GM21447 (cell line): ENCODE measurements around the gene EFNA5.

ENCODE experiments used
- ATAC-seq: cut with Tn5 transposase; IDR thresholded peaks from one replicate; pipeline ENCODE4 v1.9.1; 2021; ENCODE audit not compliant: unreplicated experiment

The EFNA5 gene

DNA sequence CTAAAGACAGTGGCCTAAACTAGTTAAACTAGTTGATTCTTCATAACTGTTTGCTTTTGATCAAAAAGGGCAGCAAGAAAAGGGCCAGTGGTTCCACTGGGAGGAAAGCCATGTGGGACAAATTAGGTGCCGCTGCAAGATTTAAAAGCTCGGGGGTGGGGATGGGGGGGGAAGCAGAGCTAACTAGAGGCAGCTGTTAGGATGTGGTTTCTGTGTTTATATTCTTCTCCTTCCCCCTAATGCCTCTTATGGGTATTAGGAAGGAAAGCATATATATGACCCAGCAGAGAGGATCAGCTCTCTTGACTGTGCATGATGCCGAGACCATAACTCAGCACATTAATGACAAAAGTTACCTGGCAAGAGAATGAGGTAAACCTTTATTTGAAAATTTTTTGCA, 65.7 kb downstream of the EFNA5 start:
- ATAC-seq, result no peak

DNA sequence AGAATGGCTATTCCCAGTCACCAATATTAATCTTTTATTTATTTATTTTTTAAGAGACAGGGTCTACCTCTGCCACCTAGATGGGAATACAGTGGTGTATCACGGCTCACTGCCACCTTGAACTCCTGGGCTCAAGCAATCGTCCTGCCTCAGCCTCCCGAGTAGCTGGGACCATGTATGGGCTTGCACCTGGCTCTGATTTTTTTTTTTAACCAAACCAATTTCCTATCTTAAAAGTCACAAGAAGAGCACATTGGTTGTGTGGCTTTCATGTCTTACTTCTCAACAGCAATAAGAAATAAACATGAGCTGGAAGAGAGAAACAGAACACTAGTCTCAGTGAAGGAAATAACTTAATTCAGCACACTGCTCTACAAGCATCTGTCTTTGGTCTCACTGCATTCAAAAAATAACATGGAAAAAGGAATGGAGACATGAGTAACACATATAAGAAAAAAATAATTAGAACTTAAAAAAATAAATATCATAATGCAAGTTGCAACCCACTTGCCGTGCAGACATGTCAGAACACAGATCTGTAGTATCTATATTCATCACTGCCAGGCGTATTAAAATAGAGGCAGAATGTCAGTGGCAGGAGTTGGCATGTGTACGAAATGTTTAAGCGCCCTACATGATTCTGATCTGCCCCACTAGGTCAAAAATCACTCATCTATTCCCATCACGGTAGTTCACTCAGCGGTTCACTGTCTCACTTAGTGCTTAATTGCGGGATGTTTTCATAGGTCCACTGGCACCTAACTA, 66.4 kb downstream of the EFNA5 start:
- no peak for ATAC-seq

DNA sequence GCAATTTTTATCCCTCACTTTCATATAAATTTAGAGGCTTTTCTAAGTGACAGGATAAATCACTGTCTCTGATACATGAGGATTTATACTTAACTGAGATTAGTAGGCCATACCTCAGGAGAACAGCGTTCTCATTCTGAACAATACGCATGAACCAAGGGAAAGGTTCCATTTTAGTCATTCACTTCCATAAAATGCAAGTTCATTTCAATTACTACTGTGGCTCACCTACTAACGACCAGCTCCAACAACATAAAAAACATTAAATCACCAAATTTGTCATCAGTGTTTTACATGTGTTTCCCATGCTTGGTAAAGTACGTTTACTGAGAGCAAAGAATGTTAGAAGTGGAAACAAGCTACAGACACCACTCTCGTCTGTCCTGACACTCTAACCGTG, 67.4 kb downstream of the EFNA5 start:
- no peak for ATAC-seq

DNA sequence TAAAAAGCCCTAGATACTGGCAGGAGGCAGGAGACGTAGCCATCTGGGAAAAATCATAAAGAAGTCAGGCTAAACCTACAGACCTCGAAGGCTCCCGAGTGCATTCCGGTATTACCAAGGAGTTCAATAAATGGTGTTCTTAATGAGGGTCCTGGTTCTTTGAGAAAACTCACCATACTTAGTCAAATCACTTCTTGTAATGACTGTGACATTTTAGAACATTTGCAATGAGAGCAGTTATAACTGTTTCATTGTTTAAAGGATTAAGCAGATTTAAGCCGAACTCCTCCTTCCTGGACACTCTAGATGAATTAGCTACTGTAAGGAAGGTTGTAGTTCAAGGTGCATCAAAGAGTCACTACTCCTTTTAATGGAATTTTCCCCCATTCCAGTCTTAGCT, 67.8 kb downstream of the EFNA5 start:
- no peak for ATAC-seq

DNA sequence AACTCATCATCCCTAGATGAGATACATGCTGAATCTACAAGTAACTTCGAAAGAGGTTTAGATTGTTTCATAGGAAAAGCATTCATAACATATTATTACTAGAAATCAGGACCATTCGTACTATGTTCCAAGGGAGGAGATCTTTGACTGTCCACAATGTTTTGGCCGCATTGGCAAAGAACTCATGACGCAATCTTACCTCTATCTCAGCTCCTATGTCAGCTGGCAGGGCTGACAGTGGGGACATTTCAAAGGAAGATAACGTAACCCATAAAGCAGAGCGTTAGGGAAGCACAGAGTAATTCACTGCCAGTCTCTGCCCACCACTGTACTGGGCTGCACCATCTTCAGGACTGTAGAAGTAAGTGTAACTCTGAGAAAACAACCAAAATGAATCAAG, 69.7 kb downstream of the EFNA5 start:
- no peak for ATAC-seq

DNA sequence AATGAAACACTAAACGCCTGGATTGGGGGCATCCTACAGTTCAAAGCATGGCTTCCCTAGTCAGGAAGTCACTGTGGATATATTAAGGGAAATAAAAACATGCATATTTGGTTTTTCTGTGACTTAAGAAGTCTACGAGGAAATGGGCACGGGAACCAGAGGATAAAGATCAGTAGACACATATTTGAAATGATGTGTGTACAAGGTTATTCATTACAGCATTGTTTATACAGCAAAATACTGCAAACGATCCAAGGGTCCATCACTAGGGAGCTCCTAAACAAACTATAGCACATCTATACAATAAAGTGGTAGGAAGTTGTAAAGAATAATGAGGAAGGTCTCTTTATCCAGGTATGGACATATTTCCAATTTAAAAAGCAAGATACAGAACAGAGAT, 71.8 kb downstream of the EFNA5 start:
- no peak for ATAC-seq

DNA sequence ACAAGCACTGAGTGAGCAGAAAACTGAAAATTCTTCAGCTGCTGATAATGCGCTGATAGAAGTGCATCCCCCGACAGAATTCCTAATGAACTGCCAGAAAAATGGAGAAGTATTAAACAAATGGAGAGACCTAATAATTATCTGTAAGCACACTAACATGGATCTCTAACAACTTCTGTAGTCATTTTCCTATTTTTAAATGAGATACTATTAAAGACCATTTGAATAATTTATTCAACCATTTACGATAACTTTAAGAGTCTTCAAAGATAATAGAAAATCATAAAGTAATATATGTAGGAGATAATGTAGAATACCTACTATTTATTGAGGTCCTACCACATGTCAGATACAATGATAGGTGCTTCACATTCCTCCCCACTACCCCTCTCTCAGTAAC, 72.9 kb downstream of the EFNA5 start:
- ATAC-seq, result no peak

DNA sequence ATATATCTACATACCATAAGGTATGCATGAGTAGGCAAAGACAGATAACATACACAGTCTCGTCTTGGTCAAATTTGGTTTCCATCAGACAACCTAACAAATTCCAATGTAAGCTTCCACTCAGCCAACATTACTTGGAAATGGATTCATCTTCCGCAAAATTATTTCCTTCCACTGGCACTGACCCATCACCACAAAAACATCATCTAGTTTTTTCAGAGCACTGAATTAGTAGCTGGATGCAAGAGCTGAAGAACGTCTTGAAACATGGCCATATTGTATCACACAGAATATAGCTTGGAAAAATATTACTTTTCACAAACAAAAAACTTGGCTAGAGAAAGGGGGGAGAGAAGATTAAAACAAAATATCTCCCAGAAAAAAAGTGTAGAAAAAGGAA, 73.5 kb downstream of the EFNA5 start:
- ATAC-seq, result no peak

DNA sequence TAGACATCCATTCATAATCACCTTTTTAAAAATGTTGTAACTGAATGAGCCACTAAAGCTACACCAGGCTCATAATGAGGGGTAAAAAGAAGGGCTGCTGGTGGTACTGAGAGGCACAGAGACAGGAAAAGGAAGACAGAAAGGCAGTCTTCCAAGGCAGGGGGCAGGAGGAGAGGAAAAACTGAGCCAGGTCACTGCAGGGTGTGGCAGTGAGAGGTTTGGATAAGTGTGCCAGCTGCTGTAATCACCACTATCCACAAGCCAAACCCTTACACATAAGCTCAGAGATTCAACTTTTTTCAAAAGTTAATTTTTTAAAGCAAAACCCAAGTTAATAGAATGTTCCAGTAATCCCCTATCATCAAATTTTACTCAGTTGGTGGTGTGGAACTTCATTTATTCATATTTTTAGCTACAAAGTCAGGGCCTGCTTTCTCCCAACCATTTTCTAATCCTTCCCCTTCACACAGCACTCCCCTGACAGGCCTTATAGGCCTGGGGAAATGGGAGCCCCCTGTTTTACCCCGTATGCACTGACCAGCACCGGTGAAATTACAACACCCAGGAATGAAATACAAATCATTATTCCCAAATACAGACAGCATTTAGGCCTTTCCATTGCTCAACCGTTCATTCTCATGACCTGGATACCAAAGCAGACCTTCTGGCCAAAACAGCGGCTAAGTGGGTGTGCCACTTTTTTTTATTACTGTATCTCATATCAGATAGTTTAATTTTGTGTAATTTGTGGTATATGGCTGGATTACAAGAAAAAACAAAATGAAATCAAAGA, 76.3 kb downstream of the EFNA5 start:
- no peak for ATAC-seq

DNA sequence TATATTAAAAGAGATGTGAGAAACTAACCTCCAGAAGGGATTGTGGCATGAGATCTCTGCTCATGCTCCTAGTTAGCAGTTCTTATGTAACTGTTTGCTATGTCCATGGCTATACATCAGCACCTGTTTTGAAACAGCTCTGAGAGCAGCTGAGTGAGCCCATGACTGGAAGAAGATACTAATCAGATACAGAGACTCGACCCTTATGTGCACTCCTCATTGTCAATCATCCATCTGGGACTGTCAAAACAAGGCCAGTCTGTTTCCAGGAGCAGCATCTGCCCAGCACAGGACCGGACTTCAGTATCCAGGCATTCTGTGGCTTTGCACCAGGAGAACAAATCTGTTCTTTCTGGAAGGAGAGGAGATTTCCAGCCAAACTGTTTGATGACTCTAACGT, 77.7 kb downstream of the EFNA5 start:
- no peak for ATAC-seq

DNA sequence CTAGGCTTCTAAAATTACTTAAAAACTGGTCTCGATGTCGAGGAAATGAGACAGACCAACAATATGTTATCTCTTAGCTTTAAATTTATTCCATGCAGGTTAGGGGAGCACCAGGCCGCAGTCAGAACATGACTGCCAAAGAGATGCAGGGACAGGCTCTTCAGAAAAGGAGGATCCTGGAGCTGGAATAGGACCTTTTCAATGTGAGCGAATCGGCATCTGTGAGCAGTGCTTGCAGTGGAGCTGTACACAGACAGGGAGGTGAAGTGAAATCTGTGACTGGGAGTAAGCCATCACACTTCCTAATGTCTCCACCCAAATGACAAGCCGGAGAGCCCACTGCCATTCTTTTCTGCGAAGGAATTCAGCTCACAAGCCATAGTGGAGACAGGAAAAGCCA, 78.2 kb downstream of the EFNA5 start:
- ATAC-seq, result no peak

DNA sequence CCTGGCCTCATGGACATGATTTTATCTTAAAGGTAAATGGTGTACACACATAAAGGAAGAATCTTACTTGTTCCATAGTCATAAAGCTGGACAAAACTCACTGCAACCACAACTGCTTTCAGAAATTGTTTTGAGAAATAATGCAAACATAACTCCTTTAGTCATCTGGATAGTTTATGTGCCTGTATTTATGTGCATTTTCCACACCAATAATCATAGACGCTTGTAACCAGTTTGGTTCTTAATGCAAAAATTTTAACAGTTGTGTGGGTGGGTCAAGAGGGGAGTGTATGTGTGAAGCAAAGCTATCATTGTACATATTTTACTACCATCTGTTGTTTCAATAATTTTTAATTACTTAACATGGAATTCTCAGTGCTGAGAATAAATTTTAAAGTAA, 80.1 kb downstream of the EFNA5 start:
- ATAC-seq, result no peak

DNA sequence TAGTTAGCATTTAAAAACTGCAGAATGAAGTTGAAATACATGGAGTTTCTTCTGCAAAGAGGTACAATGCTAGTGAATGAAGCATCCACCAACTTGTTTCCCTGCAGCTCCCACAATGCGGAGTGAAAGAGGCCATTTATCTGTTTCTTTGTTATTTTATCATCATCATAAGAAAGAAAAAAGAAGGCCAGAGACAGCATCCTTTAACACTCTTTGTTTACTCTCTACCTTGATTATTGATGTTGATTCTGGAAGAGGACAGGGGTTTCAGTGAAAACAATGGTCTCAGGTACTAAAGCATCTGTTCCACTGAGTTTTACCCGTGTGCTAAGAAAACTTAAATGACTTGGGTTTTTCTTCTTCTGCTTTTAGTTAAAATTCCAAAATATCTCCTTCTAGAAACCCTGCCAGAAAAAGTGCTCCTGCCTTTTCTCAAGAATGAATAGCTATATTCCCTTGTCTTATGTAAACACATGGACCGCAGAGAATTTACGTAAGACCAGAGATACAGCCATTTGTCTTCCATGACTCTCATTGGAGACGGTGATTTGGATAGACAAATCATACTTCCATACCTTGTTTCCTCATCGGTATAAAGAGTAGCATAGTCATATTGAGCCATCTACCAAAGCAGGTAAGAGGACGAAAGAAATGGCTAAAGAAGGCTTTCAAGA, 81.1 kb downstream of the EFNA5 start:
- ATAC-seq, result no peak

DNA sequence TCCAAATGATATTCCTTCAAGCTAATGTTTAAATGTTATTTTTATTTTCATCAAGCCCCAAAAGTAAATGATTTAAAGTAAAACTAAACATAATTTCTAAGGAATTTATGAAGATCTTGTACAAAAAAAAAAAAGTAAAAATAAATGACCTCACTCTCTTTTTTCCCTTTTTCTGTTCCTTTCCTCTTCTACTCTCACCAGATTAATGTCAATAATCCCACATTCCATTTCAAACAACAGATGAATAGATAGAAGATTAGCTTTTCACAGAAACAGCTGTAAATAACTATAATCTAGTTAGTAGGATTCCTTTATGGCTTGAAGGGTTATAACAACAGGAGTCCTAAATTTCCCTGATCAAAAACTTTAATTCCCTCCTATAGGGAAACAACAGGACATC, 88.1 kb downstream of the EFNA5 start:
- no peak for ATAC-seq

DNA sequence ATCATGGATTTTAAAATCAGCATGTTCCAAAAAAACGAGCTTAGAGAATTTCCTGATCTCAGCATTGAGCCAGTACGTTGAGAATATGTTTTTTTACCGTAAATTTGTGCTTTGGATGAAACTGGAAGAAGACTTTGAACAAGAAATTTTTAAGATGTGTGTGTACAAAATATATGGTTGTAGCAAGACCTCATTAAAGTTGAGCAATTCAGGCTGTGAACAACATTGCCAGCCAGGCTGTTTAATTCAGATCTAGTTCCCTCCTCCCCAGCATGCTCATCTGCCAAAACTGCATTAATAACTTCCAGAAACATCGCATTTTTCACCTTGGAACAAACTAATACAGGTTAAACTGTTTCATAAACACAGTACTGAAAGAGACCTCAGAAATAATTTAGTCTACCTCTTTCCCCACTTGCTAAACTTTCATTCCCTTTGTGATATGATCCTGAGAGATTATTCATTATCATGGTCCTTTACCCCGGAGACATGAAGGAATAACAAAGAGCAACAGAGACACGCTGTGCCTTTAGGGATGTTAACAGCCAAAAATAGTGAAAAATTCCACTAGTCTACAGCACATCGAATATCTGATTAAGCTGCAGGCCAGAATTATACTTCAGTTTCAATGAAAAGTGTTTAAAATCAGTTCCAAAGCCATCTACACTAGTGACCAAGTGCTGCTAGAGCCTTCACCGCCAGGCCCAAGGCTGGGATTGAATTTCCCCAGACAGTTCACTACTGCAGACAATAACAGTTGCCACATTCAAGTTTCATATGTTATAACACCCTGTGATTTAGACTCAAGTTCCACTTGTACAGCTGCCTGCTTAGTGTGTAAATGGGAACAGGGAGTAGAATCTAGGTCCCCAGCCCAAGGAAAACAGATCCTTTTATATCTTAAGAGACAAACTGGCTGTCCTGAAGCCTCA, 89.6 kb downstream of the EFNA5 start:
- ATAC-seq, result no peak

DNA sequence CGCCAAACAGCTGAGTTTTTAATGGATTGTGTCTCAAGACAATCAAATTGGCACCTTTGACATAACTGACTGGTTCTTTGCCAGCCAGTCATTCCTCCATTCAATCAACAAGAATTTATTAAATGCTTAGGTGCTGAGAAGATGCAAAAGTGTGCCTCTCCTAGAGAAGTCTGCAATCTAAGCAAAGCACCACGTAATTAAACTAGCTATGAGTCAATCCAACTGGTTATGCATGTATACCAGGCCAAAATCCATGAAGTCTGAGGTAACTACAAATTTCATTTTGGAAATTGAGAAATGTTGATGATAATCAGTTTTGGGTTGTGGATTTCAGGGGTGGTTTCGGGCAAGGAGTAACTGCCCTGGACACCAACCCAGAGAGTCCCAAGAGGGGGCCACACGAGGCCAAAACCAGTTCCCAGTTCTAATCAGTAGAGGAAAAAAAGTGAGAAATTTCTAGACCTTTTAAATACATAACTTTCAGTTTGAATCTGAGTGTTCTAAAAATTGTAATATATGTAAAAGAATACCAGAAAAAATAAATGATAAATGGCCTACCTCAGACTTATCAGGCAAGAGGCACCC, 92.6 kb downstream of the EFNA5 start:
- ATAC-seq, result no peak

DNA sequence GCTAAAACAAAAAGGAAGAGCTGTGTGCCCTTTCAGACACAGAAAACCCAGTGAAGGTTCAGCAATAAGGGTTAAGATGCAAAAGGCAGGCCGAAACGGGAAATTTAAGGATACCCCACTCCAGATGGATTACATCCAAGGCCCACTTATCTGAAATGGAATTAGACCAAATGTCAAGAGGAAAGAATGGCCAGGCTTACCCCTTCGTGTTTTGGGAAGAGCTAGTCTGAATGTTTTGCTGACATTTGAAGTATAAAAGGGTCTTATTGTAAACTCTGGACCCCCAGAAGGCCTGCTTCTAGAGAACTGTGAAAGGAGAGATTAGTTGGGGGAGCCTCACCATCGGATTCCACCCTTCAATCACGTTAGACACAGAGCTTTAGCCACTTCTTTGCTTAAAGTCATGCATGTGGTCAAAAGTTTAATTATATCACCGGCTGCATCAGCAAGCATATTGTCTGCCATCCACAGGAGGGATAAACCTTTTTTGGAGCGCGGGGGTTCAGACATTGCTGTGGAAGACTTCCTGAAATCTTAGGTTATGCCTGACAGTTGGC, 93.3 kb downstream of the EFNA5 start:
- no peak for ATAC-seq

DNA sequence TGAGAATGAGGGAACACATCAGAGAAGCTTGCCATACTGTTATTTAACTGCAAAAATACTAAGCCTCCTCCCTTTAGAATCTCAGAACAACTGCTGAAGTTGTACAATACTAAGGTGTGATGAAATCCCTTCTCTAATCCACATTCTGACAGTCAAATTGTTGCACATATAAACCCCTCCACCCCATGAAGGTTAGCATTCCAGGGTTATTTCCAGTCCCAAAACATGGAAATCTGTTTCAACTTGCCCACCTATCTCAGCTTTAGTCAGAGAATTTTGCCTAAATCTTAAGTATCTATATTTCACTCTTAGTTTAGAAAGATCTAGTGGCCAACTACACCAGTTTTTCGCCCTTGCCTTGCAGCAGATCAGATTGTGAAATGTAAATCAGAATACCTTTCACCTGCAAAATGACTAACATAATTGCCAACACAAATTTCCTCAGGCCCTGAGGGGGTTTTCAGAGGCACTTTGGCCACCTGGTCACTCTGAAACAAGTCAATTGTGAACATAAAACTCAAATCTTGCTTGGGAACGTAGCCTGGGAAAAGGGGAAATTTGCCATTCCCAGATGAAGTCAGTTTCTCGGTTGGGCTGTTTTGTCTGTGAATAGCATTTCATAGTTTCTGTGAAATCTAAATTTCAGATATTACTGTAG, 93.9 kb downstream of the EFNA5 start:
- no peak for ATAC-seq

DNA sequence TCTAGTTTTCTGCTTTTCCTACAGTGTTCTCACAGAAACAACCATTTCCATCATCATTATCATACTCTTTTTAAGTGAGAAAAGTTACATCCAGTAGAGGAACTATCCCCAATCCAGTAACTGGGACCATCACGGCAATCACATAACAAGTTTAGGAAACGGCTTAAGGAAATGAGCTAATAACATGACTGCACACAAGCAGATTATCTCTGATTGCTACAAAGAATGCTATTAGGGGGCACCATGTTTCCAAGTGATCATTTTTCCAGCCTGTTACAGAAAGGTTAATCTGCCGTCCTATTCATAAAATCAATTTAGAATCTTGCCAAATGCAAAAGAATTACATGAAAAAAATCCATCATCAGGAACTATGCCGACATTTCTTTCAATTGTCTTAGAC, 94.6 kb downstream of the EFNA5 start:
- ATAC-seq, result no peak

DNA sequence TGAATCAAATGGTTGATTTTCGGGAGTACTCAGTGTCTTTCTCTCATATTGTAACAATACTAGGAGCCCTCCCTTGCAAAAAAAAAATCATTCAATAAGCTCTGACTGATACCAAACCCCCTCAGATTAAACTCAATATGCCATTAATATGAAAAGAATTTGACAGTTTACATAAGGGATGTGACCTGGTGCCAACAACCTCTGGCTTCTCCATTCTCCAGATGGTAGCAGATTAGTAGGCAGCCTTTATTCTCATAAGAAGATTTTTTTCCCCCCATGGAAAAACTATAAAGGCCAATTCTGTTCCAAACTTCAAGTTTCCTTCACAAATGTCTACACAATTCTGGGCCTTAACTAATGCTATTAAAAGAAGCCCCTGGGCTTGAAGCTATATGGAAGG, 96.5 kb downstream of the EFNA5 start:
- ATAC-seq, result no peak
